Measurements from ENCODE around the gene HIF3A.

GRCh38 chr19:46271481-46272197 lies 25.2 kb upstream of the HIF3A start:
- TF ChIP-seq CTCF (IDR thresholded peaks at IDR 0.05) (no peak), POLR2A (IDR thresholded peaks at IDR 0.05) (no peak)

Measured in breast epithelium (tissue), 3 donors.